ENCODE results near the gene KRTAP5-11. TPM values are rescaled to one million over a fixed set of nuclear protein-coding genes. Genes with fewer than 3 reads are reported as not detected.
"Not testable (repeated sequence)": the region's sequence is repeated elsewhere in the genome, so short reads cannot be mapped to it uniquely, and the experiment has no call there.

Gene KRTAP5-11
- total RNA-seq, 1 experiment from 2014 or later: not detected

DNA sequence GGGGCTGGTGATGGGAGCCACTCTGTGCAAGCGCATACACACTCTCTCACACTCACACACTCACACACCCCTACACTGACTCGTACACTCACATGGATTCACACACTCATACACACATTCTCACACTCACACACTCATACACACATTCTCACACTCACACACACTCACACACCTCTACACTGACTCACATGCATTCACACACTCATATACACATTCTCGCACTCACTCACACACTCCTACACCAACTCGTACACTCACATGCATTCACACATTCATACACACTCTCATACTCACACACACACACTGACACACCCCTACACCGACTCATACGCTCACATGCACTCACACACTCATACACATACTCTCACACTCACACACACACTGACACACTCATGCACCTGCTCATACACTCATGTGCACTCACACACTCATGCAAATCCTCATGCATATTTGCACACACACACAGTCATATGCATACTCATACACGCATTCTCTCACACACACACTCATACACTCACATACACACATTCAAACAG, 5.1 kb downstream of the KRTAP5-11 start:
- Histone ChIP-seq H3K4me3 (replicated peaks in 1 of 2; ENCODE audit: low read depth in 1 of 2, low read length in 2 of 2) (no peak overlapping the region), H3K27ac (ENCODE audit: low read depth, low read length) (no peak overlapping the region), H3K9me3 (ENCODE audit: control insufficient read depth in 1 of 2, insufficient read depth in 1 of 2, low read depth in 1 of 2, low read length in 2 of 2) (no peaks in the 10 kb centered on the region), H3K27me3 (ENCODE audit: insufficient read depth, low read length) (peaks cover 7% of the 10 kb centered on the region; the same call in 1 of the 2 replicates), H3K9me2 (ENCODE audit: insufficient read depth) (no peaks in the 10 kb centered on the region), H3K36me3 (ENCODE audit: control insufficient read depth in 1 of 2, insufficient read depth in 2 of 2, low read length in 2 of 2) (no peaks in the 10 kb centered on the region), H2AFZ (ENCODE audit: low read depth, low read length, poor library complexity, severe bottlenecking) (no peak overlapping the region), H4K20me1 (ENCODE audit: insufficient read depth) (no peaks in the 10 kb centered on the region), H3K4me2 (ENCODE audit: low read length) (no peak overlapping the region), H3K79me2 (ENCODE audit: insufficient read depth, low read length) (no peaks in the 10 kb centered on the region), H3K9ac (ENCODE audit: low read length) (no peak overlapping the region), H3K4me1 (ENCODE audit: control insufficient read depth in 1 of 2, insufficient read depth in 2 of 2, low read length in 2 of 2) (peaks cover 0 to 4% of the 10 kb centered on the region in 2 experiments; a peak in 1 of 4 replicates)
- TF ChIP-seq JUND (IDR thresholded peaks at IDR 0.05) (no peak), SIN3A (IDR thresholded peaks at IDR 0.05; ENCODE audit: low read depth) (no peak), CTCF (IDR thresholded peaks at IDR 0.05 in 2 of 3, conservative IDR thresholded peaks at IDR 0.05 in 1 of 3; ENCODE audit: borderline replicate concordance in 1 of 3, insufficient read depth in 1 of 3, low read depth in 2 of 3, low read length in 2 of 3) (no peak), ZFX (IDR thresholded peaks at IDR 0.05) (no peak), POLR2AphosphoS5 (IDR thresholded peaks at IDR 0.05; ENCODE audit: low read depth, low read length) (no peak), EZH2 (IDR thresholded peaks at IDR 0.05) (no peak), EGR1 (IDR thresholded peaks at IDR 0.05; ENCODE audit: low read depth) (no peak), CEBPB (IDR thresholded peaks at IDR 0.05; ENCODE audit: low read depth) (no peak), REST (IDR thresholded peaks at IDR 0.05; ENCODE audit: low read depth) (no peak), YY1 (IDR thresholded peaks at IDR 0.05; ENCODE audit: extremely low read depth, insufficient replicate concordance, low read depth, low read length) (no peak), ELF1 (IDR thresholded peaks at IDR 0.05; ENCODE audit: borderline replicate concordance, low read depth) (no peak), RAD21 (IDR thresholded peaks at IDR 0.05; ENCODE audit: low read depth) (no peak), SRF (IDR thresholded peaks at IDR 0.05; ENCODE audit: low read depth) (no peak)
- TF ChIP-seq, protein P1, sequence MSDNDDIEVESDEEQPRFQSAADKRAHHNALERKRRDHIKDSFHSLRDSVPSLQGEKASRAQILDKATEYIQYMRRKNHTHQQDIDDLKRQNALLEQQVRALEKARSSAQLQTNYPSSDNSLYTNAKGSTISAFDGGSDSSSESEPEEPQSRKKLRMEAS (IDR thresholded peaks at IDR 0.05): no peak
- TF ChIP-seq, protein P2, sequence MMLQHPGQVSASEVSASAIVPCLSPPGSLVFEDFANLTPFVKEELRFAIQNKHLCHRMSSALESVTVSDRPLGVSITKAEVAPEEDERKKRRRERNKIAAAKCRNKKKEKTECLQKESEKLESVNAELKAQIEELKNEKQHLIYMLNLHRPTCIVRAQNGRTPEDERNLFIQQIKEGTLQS (IDR thresholded peaks at IDR 0.05): no peak
- ATAC-seq: no peak
- no TSS peak for BruUV-seq (replicated peaks)
- ChIA-PET RAD21 (ENCODE audit: low non-redundant PET in 1 of 2, low total read pairs in 2 of 2, uncharacterized antibody in 2 of 2, unreplicated experiment in 2 of 2) (no interaction called here), CTCF (interaction anchor here (1.4 kb wide), 1 partner anchor 14 kb away, joined by 4 read pairs; no protein-coding TSS in a partner anchor), POLR2A (no interaction called here)
- intact Hi-C loops (cut with micrococcal nuclease): no loop called here
- DNase-seq (ENCODE audit: low read depth, low spot score): no peak

DNA sequence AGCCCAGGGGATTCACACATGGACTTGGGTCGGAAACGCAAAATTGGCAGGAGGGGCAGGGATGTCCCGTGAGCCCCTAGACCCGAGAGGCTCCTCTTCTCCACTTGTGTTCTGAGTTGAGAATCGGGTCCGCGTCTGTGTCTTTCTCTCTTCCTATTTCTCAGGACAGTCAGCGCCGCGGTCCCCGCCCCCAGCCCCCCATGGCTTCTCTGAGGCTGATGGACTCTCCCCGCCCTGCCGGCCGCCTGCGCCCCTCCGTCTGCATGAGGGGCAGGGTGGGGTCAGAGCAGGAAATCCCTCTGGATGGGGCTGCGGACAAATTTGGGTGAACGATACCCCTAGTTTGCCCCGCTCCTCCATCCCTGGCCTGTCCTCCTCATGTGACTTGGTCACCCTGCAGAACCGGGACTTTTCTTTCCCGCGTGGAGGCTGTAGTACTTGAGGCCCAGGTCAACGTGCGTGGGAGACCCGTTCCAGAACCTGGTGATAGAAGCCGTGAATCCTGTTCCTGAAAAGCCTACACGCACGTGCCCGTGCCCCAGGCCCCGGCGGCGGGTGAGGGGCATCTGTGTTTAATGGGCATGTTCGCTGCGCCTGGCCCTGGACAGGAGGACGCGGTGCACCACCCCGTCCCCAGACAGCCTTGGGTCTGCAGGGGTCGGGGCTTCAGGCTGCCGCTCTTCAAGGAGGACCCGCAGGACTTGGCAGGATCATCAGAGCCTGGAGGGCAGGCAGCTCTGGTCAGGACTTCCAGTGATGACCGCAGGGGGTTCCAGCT, 5.8 kb downstream of the KRTAP5-11 start:
- H3K79me2 ChIP-seq (ENCODE audit: insufficient read depth, low read length); H3K27ac ChIP-seq (ENCODE audit: low read depth, low read length); H3K9ac ChIP-seq (ENCODE audit: low read length); H3K4me2 ChIP-seq (ENCODE audit: low read length); H2AFZ ChIP-seq (ENCODE audit: low read depth, low read length, poor library complexity, severe bottlenecking); H3K9me3 ChIP-seq (ENCODE audit: control insufficient read depth in 1 of 2, insufficient read depth in 1 of 2, low read depth in 1 of 2, low read length in 2 of 2); H3K4me1 ChIP-seq (ENCODE audit: control insufficient read depth in 1 of 2, insufficient read depth in 2 of 2, low read length in 2 of 2); POLR2A ChIA-PET; DNase-seq (ENCODE audit: low read depth, low spot score); H3K9me2 ChIP-seq (ENCODE audit: insufficient read depth); H3K27me3 ChIP-seq (ENCODE audit: insufficient read depth, low read length); H3K36me3 ChIP-seq (ENCODE audit: control insufficient read depth in 1 of 2, insufficient read depth in 2 of 2, low read length in 2 of 2); intact Hi-C loops (cut with micrococcal nuclease); H3K4me3 ChIP-seq (replicated peaks in 1 of 2; ENCODE audit: low read depth in 1 of 2, low read length in 2 of 2); RAD21 ChIA-PET (ENCODE audit: low non-redundant PET in 1 of 2, low total read pairs in 2 of 2, uncharacterized antibody in 2 of 2, unreplicated experiment in 2 of 2); ATAC-seq; H4K20me1 ChIP-seq (ENCODE audit: insufficient read depth); BruUV-seq (replicated peaks): not testable (repeated sequence)
- CTCF ChIA-PET: interaction anchor here (1.4 kb wide), 1 partner anchor 13 kb away, joined by 4 read pairs; no protein-coding TSS in a partner anchor

All from HCT116 (cell line).